Activated CD8-positive, alpha-beta memory T cell treated with anti-CD3 and anti-CD28 coated beads, Interleukin-2, amount 50 U/mL, for 1 hour (primary cell): ENCODE data around the gene TPGS1.

Source experiments
- DNase-seq: peaks from one replicate; pipeline ENCODE4 v3.0.0-alpha.2; 2020; ENCODE audit errors: extremely low read depth

The TPGS1 gene

DNA sequence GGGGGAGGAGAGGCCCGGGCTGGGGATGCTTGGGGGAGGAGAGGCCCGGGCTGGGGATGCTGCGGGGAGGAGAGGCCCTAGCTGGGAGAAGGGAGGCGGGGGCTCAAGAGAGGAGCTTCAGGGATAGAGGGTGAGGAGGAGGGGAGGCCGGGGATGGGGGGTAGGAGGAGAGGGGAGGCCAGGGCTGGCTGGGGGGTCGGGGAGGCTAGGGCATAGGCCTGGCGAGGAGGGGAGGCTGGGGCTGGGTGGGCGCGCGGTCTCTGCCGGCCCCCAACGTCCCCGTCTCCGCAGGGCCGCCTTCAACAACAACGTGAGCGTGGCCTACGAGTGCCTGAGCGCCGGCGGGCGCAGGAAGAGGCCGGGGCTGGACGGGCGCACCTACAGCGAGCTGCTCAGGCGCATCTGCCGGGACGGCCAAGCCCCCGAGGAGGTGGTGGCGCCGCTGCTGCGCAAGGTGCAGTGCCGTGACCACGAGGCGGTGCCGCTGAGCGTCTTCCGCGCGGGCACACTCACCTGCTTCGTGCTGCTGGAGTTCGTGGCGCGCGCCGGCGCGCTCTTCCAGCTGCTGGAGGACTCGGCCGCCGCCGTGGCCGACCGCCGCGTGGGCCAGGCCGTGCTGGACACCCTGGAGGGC, 11.4 kb downstream of the TPGS1 start:
- DNase-seq: no peak

DNA sequence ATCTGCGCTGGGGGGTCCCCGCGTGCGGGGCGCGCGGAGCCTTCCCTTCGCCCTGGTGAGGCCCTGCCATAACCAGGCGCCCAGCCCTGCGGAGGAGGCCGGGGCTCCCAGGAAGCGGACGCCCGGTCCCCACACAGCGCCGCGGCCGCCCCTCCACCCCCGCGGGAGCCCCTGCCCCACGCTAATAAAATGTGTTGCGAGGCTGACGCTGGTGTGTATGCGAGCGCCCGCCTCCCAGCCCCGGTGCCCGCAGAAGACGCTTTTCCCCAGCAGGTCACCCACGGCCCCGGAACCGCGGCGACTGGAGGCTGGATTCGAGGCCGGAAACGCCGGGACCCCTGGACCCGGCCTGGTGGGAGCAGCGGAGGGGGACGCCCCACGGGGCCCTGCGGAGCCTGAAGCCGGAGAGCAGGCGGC, 12.2 kb downstream of the TPGS1 start:
- DNase-seq: no peak

DNA sequence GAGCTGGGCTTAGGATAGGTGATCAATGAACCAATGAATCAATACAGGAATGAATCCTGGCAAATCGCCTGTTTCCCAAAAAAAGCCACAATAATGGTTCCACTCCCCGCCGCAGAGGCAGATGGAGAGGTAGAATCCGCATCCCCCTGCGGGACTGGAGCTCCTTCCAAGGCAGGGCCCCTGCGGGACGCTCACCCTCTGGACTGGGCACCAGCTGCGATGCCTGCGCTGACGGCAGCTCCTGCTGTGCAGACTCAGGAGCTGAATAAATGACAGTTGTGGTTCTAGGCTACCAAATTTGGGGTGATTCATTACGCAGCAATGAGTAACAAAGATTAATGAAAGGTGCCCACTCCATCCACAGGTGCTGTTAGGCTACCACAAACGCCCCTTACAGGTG, 15.4 kb downstream of the TPGS1 start:
- no peak for DNase-seq

DNA sequence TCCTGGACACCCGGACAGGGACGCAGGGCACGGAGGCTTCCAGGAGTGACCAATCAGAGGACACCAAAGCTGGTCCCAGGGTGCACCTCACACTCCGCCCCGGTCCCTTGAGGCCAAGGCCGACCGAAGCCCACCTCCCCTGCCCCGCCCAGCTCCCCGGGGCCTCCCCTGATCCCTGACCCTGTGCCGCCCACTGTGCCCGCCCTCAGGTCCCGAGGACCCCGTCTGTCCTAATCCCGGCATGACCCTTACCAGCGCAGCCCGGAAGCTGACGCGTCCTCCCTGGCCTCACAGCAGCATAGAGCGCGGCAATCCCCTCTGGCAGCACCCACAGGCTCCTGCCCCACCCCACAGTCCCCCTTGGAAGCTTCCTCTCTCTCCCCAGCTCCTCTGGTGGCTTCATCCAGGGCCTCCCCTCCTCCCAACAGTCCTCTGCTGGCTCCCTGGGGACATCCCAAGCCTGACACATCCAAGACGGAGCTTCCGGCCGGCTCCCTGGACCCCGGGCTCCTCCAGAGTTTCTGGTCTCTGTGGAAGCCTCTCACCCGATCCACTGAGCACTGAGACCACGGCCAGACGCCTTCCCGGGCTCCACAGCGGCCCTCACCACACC, 16.9 kb downstream of the TPGS1 start:
- no peak for DNase-seq

DNA sequence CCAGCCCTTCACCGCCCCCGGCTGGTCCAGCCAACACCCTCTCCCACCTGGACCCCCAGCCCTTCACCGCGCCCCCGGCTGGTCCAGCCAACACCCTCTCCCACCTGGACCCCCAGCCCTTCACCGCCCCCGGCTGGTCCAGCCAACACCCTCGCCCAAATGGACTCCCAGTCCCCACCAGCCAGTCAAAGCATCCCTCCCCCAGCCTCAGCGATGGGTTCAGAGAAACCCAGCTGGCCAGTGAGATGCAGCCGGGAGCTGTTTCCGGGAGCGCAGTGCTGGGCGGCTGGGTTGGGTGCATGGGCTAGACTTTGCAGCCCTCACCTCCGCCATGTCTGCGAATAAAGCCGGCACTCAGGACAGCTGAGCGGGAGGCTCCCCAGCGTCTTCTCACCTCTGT, 17.7 kb downstream of the TPGS1 start:
- DNase-seq: no peak

DNA sequence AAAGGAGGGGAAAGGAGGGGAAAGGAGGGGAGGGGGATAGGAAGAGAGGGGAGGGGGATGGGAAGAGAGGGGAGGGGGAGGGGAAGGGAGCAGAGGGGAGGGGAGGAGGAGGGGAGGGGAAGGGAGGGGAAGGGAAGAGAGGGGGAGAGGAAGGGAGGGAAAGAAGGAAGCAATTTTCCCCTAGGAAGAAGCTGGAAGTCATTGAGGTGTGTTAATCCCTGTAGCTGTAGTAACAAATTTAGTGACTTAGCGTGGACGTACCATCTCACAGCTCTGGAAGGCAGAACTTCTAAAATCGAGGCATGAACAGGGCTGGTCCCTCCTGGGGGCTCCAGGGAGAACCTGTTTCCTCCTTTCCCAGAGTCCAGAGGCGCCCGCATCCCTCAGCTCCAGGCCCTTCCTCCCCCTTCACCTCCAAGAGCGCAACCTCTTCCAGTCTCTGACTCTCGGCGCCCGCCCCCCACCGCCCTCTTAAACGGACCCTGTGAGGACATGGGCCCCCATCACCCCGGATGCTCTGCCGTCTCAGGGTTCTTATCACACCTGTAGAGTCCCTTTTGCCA, 18.6 kb downstream of the TPGS1 start:
- DNase-seq: no peak

DNA sequence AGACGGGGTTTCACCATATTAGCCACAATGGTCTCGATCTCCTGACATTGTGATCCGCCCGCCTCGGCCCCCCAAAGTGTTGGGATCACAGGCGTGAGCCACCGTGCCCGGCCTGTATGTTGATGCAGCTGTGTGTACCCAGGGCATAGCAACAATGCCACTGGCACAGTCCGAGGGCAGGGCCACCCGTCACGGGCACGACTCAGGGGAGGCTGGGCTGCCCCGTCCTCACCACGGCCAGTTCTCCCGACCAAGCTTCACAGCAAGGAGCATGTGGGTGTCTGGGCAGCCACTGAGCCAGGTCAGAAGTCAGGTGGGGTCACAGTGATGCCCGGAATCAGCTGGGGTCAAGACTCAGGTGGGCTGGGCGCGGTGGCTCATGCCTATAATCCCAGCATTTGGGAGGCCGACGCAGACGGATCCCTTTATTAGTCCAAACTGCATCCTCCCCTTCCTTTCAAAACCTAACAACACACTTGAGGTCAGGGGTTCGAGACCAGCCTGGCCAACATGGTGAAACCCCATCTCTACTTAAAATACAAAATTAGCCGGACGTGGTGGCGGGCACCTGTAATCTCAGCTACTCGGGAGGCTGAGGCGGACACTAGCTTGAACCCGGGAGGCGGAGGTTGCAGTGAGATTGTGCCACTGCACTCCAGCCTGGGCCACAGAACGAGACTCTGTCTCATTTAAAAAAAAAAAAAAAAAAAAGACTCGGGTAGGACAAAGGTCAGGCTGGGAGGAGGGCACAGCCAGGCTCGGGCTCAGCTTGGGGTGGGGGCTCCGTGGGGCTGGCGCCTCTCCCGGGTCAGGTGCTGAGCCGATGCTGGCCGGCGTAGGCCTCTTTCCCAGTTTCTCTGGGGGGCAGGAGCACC, 23.1 kb downstream of the TPGS1 start:
- DNase-seq: no peak

DNA sequence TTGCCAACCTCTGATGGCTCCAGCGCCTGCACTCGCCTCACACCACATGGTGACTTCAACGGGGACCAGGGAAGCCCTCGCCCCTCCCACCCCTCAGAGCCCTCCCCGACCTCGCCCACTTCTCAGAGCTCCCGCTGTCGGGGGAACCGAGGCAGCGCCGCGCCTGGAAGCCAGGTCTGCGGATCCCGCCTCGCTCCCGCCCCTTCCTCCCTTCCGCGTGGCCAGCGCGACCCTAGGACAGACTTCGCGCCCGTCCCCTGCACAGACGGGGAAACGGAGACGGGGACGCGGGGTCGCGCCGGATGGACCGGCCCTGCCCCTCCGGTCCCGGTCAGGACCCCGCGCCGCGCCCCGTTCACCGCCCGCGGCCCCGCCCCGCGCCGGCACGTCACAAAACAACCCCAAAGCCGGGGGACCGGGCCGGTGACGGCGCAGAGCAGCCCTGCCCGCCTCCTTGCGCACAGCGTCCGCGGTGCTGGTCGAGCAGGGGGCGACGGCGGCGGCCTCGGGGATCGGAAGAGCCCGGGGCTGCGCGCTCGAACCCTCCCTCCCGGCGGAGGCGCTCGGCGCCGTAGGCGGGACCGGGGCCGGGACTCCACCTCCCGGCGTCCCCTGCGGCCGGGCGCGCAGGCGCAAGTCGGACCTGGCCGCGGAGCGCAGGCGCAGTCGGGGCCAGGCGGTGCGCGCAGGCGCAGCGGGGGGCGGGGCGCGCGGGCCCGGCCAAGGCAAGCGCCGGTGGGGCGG, 23.9 kb downstream of the TPGS1 start:
- no peak for DNase-seq

DNA sequence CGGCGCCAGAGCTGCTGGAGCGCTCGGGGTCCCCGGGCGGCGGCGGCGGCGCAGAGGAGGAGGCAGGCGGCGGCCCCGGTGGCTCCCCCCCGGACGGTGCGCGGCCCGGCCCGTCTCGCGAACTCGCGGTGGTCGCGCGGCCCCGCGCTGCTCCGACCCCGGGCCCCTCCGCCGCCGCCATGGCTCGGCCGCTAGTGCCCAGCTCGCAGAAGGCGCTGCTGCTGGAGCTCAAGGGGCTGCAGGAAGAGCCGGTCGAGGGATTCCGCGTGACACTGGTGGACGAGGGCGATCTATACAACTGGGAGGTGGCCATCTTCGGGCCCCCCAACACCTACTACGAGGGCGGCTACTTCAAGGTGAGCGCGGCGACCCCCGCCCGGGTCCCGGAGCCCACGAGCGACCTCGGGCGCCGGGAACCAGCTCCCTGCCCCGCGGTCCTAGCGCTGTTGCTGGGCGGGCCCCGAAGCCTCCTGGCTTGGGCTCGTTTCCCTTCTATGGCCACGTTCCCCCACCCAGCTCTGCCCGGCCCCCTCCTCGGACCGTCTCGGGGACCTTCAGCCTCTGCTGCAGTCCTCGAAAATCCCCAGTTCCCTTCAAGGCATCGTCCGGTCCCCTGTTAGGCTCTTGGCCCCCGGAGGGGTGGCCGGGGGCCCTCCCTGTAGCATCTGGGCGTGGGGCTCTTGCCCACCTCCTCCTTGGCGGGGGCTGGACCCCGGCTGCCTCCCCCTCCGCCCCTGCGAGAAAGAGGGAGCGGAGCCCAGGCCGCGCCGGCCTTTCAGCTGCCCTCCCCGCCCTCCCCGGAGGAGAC, 24.7 kb downstream of the TPGS1 start, which contains the start of gene CDC34:
Gene CDC34 (plus strand): TSS at position 8 of the 808 bp plus-strand sequence. CDS start 172 bp downstream, at position 180.
- no peak for DNase-seq

DNA sequence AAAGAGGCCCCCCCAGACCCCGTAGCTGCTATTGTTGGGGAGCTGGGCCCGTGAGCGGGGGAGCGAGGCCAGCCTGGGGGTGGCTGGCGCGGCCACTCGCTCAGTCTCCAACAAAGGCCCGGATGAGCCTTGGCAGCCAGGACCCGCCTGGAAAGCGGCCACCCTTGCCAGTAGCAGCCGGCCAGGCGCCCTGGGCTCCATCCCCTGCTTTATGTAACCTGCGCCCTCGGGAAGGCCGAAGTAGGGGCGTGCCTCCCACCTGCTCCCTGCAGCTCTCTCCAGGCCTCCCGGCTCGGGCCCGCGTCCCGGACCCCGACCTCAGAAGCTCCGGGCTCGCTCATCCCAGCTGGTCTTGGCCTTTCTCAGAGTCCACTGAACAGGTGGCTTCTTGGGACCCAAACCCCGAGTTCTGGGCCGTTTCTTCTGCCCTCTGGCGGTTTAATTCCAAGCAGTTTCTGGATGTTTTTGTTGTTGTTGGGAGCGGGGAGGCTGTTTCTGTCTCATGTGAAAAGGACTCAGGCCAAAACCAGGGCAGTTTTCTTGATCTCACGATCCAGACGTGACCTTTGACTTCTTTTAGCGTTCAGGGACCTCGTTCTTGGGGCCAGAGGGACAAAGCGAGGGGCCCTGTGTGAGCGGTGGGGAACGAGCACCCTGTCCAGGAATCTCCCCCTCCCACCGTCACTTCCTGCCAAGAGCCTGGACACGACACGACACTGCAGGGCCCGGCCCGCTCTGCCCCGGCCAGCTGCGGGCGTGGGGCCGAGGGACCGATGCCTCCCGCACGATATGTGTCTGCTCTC, 25.5 kb downstream of the TPGS1 start:
- no peak for DNase-seq

DNA sequence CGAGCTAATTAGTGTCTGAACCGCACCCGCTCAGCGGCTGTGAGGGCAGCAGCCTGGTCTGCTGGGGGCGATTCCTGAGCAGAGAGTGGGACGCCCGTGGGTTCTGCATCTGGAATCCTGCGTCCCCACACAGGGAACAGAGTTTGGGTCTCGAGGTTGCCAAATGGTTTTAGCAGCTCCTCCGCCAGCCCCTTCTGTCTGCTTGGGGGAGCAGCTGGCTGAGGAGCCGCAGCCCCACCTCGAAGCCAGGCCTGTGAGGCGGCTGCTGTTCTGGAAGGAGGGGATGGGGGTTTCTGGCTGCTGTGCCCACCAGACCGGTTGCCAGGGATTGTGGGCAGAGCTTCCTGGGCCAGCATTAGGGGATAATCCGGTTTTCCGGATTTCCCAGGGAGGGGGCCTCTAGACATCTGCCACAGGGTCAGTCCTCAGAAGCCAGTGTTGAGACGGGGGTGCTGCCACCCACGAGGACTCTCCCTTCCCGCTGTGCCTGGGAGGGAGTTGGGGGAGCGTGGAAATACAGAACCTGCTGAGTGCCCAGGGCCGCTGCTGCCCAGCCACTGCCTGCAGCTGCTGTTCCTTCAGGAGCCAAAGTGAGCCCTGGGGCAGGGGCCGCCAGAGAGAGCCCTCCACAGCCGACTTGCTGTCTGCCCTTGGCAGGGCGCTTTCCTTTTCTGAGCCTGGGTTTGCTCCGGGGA, 26.2 kb downstream of the TPGS1 start:
- no peak for DNase-seq

DNA sequence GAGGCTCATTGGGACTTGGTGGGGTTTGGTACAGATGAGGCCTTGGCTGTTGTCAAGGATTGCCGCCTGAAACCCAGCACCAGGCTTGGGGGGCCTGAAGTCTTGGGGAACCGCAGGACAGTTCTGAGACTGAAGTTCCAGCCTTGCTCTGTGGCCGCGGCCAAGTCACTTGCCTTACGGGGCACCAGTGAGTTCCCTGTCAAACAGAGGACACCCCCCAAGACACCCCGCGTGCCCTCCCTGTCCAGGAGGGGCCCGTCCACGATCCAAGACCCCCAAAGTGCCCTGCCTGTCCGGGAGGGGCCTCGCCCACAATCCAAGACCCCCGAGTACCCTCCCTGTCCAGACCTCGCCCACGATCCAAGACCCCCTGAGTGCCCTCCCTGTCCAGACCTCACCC, 26.8 kb downstream of the TPGS1 start:
- no peak for DNase-seq

DNA sequence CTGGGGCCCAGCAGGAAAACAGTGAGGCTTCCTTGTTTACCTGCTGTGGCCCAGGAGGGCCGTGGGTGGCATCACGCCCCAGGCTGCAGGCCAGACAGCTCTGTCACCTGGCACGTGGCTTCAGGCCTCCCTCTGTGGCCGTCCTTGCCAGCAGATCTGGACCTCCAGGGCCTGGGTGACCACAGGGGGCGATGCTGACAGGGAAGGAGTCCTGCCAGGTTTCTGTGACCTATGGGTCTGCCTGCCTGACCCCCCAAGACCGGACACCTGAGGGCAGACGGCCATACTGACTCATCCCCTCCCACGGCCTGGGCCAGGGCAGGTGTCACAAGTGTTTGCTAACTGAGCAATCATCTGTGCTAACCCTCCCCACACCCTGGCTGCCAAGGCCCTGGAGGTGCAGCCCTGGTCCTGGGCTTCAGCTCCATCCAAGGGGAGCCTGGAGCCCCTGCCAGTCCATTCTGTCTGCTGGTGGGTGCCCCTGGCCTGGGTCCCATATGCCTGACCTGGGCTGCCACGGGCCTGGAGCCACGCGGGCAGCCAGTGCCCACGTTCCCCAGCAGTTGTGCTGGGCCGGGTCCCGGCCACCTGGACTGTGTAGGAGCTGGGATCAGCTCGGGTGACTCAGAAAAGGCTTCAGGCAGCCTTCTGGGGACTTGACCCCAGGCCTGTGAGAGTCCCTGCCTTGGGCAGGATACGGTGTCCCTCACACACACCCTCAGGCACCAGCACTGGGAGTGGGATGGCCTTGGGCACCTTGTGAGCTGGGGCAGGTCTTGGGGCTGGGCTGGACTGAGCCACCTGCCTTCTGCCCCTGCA, 27.9 kb downstream of the TPGS1 start:
- no peak for DNase-seq

DNA sequence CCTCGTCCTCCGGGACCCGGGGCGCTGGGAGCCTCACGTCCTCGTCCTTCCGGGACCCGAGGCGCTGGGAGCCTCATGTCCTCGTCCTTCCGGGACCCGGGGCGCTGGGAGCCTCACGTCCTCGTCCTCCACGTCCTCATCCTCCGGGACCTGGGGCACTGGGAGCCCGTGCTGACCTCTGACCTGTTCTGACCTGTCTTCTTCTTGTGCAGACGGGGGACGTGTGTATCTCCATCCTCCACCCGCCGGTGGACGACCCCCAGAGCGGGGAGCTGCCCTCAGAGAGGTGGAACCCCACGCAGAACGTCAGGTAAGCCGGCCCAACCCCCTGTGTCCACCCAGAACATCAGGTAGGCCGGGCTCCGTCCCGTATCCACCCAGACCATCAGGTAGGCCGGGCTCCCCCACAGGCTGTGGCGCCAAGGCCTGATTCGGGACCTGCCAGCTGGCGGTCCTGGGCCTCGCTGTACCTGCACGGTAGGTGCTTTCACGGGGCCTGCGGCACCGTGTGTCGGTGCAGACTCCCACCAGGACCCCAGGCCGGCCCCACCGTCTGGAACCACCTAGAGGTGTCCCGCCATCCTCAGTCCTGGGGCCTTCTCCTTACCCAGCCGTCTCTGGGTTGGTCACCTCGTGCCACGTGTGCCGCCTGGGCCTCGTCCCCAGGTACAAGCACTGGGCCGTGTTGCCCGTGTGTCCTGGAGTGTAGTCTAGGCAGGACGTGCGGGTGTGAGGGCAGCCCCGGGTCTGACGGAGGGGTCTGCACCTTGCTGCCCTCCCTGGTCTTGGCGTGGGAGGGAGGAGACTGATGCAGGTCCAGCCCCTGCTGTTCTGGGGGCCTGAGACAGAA, 29.0 kb downstream of the TPGS1 start:
- no peak for DNase-seq

DNA sequence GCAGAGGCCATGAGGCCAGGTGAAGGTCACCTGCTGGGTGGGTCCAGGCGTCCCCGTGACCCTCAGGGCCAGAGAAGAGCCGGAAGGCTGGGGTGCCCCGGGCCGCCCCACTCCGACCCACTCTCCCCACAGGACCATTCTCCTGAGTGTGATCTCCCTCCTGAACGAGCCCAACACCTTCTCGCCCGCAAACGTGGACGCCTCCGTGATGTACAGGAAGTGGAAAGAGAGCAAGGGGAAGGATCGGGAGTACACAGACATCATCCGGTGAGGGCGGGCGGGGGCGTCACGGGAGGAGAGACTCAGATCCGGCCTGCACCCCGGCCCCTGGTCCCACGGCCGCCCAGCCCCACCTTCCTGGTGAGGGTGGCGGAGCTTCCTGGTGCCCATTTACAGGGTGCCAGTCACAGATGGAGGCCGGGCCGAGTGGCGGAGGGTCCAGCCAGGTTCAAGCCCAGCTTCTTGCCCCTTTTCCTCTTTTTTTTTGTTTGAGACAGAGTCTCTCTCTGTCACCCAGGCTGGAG, 29.6 kb downstream of the TPGS1 start:
- DNase-seq: no peak

DNA sequence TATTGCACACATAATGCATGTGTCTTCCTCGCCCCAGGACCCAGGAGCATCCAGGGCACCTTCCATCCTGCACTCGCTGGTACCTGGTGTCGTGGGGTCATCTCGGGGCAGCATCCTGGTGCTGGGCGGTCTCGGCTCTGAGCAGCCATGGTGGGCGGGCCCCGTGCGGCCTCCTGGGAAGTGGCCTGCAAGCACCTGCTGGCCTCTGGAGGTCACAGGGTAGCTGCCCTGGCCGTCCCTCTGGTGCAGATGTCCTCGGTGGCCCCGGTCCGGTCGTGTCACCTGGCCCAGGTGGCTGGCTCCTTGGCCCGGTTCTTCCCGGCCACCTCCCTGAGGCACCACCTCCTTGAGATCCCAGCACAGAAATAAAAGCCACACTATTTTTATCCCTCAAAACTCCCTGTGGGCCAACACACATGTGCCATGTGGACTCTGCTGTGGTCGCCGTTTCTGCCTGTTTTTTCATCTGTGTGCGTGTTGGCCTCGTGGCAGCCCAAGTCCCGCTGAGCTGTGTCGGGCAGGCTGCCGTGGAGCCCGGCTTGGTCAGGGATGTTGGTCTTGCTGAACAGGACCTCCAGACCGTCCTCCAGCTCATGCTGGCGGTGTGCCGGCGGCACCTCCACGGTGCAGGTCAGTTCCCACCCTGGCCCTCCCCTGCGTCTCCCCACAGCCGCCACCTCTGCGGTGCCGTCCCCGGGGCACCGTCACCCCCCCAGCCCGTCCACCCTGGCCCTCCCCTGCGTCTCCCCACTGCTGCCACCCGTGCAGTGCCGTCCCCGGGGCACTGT, 31.5 kb downstream of the TPGS1 start:
- DNase-seq: no peak
